Fibroblast of mammary gland (primary cell): ENCODE results near the gene WDR70.
"Not testable (repeated sequence)": the region's sequence is repeated elsewhere in the genome, so short reads cannot be mapped to it uniquely, and the experiment has no call there.

Experiments
- DNase-seq: peaks from one replicate; pipeline ENCODE4 v3.0.0-alpha.2; 2010; ENCODE audit warnings: low read depth
- H3K4me3 ChIP-seq: 2 replicates; pipeline ENCODE4 v1.5.1; 2011; ENCODE audit warnings: low read depth, mild to moderate bottlenecking, low read length, moderate library complexity; ENCODE audit not compliant: control insufficient read depth
- TF ChIP-seq, protein P1 (sequence below): conservative IDR thresholded peaks from 2 replicates; pipeline ENCODE4 v1.5.1; 2011; ENCODE audit warnings: low read depth, low read length, inconsistent platforms; ENCODE audit not compliant: control insufficient read depth, insufficient read depth

WDR70 gene

DNA sequence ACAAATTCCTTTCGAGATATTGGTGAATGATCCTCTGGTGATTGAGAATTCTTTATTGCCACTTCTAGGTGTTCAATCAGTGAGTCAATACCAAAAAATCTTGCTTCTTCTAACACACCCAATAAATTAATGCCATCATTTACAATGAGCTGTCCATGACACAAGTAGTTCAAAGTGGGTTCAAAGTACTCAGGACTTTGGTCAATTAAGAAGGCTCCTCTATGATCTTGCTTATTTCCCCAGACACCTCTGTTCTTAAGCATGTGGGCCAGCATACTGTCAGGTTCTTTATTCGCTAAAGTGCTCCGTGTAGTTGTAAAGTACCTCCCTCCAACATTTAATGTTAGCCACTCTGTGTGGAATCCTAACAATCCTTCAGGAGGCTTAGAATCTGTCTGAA is 127.1 kb downstream of the WDR70 start:
- no peak for DNase-seq
- TF ChIP-seq, protein P1, sequence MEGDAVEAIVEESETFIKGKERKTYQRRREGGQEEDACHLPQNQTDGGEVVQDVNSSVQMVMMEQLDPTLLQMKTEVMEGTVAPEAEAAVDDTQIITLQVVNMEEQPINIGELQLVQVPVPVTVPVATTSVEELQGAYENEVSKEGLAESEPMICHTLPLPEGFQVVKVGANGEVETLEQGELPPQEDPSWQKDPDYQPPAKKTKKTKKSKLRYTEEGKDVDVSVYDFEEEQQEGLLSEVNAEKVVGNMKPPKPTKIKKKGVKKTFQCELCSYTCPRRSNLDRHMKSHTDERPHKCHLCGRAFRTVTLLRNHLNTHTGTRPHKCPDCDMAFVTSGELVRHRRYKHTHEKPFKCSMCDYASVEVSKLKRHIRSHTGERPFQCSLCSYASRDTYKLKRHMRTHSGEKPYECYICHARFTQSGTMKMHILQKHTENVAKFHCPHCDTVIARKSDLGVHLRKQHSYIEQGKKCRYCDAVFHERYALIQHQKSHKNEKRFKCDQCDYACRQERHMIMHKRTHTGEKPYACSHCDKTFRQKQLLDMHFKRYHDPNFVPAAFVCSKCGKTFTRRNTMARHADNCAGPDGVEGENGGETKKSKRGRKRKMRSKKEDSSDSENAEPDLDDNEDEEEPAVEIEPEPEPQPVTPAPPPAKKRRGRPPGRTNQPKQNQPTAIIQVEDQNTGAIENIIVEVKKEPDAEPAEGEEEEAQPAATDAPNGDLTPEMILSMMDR: no peak
- no peak overlapping the region for H3K4me3 ChIP-seq

DNA sequence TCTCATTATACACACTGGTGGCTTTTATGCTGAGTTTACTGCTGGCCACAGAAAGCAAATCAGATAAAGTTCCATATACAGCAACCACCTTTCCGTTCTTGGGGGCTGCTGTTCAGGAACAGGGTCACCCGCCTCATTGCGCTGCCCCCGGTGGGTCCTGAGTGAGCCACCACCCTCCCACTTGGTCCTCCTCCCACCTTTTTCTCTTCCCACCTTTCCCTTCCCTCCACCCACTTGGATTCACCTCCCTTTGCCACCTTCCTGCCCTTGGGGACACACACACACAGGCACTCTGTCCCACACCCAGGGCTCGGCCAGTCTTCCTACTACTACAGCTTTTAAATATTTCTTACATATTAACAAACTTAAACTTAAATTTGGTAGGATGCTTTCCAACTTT is 127.6 kb downstream of the WDR70 start:
- no peak overlapping the region for H3K4me3 ChIP-seq
- no peak for DNase-seq
- TF ChIP-seq, protein P1: no peak

DNA sequence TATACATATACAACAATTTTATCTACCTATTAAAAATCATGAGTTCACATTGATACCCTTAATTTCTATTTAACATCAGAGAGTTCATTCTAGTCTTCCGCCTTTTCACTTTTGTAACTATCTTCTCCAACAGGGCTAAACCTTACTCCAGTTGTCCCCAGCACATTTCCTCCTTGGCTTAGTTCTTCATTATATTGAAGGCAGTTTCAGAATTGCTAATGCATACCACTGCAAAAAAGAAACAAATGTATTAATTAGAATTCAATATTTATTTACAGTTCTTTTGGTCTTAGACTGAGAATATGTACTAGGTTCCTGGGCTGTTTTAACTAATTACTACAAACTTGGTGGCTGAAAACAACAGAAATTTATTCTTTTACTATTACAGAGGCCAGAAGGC is 132.5 kb downstream of the WDR70 start:
- TF ChIP-seq, protein P1: no peak
- no peak overlapping the region for H3K4me3 ChIP-seq
- DNase-seq: no peak

DNA sequence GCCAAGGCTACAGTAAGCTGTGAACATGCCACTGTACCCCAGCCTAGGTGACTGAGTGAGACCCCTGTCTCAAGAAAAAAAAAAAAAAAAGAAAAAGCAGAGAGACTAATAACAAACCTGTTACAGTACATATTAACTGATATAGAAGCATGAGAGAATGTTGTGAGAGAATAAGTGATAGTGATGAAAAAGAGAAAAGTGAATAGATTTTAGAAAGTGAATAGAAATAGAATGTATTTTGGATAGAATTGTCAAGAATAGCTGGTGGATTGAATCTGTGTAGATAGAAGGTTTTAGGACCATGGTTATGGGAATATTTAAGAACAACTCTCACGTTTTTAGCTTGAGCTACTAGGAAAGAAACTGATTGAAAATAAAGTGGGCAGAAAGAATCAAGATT is 135.8 kb downstream of the WDR70 start:
- TF ChIP-seq, protein P1: no peak
- H3K4me3 ChIP-seq: no peak overlapping the region

DNA sequence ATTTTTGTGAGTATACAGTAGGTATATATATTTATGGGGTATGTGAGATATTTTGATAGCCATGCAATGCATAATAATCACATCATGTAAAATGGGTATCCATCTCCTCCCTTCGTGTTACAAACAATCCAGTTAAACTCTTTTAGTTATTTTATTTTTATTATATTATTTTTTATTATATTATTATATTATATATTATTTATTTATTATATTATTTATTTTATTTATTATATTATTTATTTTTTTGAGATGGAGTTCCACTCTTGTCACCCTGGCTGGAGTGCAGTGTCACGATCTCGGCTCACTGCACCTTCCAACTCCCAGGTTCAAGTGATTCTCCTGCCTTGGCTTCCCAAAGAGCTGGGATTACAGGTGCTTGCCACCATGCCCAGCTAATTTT is 138.6 kb downstream of the WDR70 start:
- TF ChIP-seq, protein P1: no peak
- no peak for DNase-seq
- H3K4me3 ChIP-seq: no peak overlapping the region

More for the DNA sequence above, 135.8 kb downstream of the WDR70 start:
- DNase-seq: no peak

DNA sequence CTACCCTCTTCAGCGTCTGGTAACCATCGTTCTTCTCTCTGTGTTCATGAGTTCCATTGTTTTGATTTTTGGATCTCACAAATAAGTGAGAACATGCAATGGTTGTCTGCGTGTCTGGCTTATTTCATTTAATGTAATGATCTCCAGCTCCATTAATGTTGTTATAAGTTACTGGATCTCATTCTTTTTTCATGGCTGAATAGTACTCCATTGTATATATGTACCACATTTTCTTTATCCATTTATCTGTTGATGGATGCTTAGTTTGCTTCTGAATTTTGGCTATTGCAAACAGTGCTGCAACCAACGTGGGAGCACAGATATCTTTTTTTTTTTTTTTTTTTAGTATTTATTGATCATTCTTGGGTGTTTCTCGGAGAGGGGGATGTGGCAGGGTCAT is 139.2 kb downstream of the WDR70 start:
- H3K4me3 ChIP-seq, DNase-seq: not testable (repeated sequence)

DNA sequence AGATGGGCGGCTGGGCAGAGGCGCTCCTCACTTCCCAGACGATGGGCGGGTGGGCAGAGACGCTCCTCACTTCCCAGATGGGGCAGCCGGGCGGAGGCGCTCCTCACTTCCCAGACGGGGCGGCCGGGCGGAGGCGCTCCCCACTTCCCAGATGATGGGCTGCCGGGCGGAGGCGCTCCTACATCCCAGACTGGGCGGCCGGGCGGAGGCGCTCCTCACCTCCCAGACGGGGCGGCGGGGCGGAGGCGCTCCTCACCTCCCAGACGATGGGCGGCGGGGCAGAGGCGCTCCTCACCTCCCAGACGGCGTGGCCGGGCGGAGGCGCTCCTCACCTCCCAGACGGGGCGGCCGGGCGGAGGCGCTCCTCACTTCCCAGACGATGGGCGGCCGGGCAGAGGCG is 140.2 kb downstream of the WDR70 start:
- H3K4me3 ChIP-seq: no peak overlapping the region
- TF ChIP-seq, protein P1: no peak
- no peak for DNase-seq

DNA sequence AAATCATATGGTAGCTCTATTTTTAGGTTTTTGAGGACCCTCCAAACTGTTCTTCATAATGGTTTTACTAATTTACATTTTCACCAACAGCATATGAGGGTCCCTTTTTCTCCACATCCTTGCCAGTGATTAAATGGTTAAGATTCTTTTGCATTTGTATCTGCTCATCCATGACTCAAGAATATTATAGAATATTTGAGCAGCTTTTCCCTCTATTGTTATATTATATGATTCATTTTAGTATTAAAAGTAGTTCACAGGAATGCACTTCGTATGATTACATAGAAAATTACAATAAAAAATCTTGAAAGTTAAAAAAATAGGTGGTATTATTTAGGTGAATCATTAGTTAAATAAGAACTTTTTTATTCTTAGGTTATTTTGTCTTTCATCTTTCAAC is 140.7 kb downstream of the WDR70 start:
- TF ChIP-seq, protein P1: no peak
- H3K4me3 ChIP-seq: no peak overlapping the region
- DNase-seq: no peak
